ENCODE results near the gene VPS4B.
"Not testable (repeated sequence)": the region's sequence is repeated elsewhere in the genome, so short reads cannot be mapped to it uniquely, and the experiment has no call there.

The VPS4B gene

GRCh38 chr18:63457977-63458376 is 35.7 kb upstream of the VPS4B start:
- H3K27ac ChIP-seq = no peak overlapping the region
- TF ChIP-seq CTCF (conservative IDR thresholded peaks at IDR 0.05) = no peak
- no peak for TF ChIP-seq ZFX (IDR thresholded peaks at IDR 0.05)

- no peak overlapping the region for H3K27ac ChIP-seq
- no peak for TF ChIP-seq CTCF (conservative IDR thresholded peaks at IDR 0.05)
- TF ChIP-seq ZFX (IDR thresholded peaks at IDR 0.05) = no peak
Measured at GRCh38 chr18:63454497-63454896, 32.2 kb upstream of the VPS4B start.

GRCh38 chr18:63452751-63453150 is 30.5 kb upstream of the VPS4B start:
- not testable (repeated sequence) for H3K27ac ChIP-seq

GRCh38 chr18:63451799-63452660 is 29.8 kb upstream of the VPS4B start:
- TF ChIP-seq CTCF (conservative IDR thresholded peaks at IDR 0.05) (no peak), ZFX (IDR thresholded peaks at IDR 0.05) (no peak)
- no peak overlapping the region for H3K27ac ChIP-seq

- H3K27ac ChIP-seq = no peak overlapping the region
- TF ChIP-seq ZFX (IDR thresholded peaks at IDR 0.05) (no peak), CTCF (conservative IDR thresholded peaks at IDR 0.05) (no peak)
Measured at GRCh38 chr18:63449426-63449825, 27.1 kb upstream of the VPS4B start.

- H3K27ac ChIP-seq = no peak overlapping the region
- TF ChIP-seq ZFX (IDR thresholded peaks at IDR 0.05) (no peak), CTCF (conservative IDR thresholded peaks at IDR 0.05) (no peak)
Measured at GRCh38 chr18:63447066-63447465, 24.8 kb upstream of the VPS4B start.

- H3K27ac ChIP-seq = no peak overlapping the region
- no peak for TF ChIP-seq ZFX (IDR thresholded peaks at IDR 0.05)
- no peak for TF ChIP-seq CTCF (conservative IDR thresholded peaks at IDR 0.05)
Measured at GRCh38 chr18:63446266-63446665, 24.0 kb upstream of the VPS4B start.

GRCh38 chr18:63445037-63445436 is 22.8 kb upstream of the VPS4B start:
- no peak overlapping the region for H3K27ac ChIP-seq
- TF ChIP-seq ZFX (IDR thresholded peaks at IDR 0.05) (no peak), CTCF (conservative IDR thresholded peaks at IDR 0.05) (no peak)
